GM12872 (cell line): Measurements from ENCODE around the gene STAB1.

Experiments used
- TF ChIP-seq, protein P1 (sequence below): IDR thresholded peaks from 3 replicates; pipeline ENCODE4 v1.5.1; 2011; ENCODE audit warnings: low read depth, mild to moderate bottlenecking, low read length, moderate library complexity; ENCODE audit not compliant: insufficient read depth

Gene STAB1

DNA sequence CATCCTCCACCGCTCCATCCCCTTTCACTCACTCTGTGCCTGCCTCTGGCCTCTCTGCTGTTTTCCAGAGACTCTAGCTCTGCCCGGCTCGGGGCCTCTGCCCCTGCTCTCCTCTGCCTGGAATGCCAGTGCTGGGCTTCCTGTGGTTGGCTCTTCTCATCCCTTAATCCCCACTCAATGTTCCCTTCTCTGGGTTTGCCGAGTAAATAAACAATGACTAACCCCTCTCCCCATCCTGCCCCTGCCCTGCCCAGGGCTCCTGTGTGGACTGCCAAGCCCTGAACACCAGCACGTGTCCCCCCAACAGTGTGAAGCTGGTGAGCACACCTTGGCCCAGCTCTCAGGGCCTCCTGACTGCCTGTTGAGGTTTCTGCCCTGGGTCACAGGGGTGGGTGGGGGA, 12.2 kb downstream of the STAB1 start:
- TF ChIP-seq, protein P1, sequence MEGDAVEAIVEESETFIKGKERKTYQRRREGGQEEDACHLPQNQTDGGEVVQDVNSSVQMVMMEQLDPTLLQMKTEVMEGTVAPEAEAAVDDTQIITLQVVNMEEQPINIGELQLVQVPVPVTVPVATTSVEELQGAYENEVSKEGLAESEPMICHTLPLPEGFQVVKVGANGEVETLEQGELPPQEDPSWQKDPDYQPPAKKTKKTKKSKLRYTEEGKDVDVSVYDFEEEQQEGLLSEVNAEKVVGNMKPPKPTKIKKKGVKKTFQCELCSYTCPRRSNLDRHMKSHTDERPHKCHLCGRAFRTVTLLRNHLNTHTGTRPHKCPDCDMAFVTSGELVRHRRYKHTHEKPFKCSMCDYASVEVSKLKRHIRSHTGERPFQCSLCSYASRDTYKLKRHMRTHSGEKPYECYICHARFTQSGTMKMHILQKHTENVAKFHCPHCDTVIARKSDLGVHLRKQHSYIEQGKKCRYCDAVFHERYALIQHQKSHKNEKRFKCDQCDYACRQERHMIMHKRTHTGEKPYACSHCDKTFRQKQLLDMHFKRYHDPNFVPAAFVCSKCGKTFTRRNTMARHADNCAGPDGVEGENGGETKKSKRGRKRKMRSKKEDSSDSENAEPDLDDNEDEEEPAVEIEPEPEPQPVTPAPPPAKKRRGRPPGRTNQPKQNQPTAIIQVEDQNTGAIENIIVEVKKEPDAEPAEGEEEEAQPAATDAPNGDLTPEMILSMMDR = no peak

DNA sequence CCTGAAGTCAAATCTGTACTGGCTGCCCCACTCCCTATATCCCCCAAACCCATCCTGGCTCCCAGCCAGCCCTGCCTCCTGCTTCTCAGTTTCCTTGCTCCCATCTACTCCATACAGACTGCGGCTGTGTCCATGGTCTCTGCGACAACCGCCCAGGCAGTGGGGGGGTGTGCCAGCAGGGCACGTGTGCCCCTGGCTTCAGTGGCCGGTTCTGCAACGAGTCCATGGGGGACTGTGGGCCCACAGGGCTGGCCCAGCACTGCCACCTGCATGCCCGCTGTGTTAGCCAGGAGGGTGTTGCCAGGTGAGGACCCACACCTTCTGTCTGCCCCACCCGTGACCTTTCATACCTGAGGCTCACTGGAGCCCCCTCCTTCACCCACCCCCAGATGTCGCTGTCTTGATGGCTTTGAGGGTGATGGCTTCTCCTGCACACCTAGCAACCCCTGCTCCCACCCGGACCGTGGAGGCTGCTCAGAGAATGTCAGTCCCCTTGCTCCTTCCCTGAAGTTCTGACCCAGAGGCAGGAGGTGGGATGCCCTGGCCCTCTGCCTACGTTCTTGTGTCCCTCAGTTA, 14.7 kb downstream of the STAB1 start:
- TF ChIP-seq, protein P1 = peak; percentile 19; the same call in 1 of the 3 replicates

DNA sequence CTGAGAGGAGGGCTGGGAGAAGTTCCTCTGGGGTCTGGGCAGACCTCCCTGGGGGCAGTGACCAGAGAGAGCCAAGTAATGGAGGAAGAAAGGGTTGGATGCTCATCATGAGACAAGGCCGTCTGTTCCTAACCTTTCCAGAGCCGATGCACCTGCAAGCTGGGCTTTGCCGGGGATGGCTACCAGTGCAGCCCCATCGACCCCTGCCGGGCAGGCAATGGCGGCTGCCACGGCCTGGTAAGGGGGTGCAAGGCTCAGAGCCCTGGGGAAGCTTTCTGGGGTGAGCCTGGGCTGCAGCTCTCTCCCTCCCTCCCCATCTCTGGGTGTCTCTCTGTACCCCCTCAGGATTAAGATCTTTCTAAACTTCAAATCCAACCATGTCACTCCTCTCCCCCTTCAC, 16.4 kb downstream of the STAB1 start:
- TF ChIP-seq, protein P1 = no peak

DNA sequence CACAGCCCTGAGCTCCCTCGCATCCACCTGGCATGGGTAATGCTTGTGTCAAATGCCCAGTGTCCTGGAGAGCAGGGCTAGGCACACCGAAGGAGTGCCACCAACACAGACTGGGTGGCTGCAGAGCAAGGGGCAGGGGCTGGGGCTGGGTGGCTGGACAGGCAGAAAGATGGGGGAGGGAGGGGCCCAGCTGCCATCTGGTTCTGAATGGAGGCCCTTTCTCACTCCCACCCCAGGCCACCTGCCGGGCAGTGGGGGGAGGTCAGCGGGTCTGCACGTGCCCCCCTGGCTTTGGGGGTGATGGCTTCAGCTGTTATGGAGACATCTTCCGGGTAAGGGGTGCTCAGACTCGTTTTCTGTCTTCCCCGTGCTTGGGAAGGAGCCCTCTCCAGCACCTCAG, 17.0 kb downstream of the STAB1 start:
- TF ChIP-seq, protein P1 = no peak

DNA sequence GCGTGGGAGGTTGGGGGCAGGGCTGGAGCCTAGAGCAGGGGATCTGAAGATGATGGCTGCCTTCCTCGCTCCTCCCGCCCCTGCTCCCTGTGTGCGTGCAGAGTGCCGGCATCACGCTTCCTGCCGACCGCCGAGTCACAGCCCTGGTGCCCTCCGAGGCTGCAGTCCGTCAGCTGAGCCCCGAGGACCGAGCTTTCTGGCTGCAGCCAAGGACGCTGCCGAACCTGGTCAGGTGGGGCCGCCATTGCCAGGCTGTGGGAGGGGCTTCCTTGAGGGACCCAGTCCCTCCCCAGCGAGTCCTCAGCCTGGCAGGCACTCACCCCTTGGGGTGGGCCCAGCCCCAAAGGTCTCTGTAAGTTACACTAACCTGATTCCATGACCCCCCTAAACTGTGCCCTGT, 17.6 kb downstream of the STAB1 start:
- TF ChIP-seq, protein P1 = no peak

DNA sequence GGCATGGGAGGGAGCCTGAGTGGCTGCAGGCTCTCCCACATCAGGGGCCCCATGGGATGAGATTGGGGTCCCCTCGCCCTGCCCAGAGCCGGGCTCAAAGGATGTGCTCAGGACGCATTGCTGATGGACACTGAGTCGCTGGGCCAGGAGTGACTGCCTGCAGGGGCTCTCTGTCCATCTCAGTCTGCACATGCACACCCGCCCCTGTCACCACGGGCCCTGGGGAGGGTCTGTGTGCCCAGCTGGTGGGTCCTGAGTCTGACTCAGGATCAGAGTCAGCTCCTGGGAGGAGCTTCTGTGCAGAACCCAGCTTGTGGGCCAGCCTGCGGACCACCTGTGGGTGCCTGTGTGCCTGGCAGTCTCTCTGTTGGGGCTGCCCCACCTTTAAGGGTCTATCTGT, 18.1 kb downstream of the STAB1 start:
- TF ChIP-seq, protein P1 = no peak

DNA sequence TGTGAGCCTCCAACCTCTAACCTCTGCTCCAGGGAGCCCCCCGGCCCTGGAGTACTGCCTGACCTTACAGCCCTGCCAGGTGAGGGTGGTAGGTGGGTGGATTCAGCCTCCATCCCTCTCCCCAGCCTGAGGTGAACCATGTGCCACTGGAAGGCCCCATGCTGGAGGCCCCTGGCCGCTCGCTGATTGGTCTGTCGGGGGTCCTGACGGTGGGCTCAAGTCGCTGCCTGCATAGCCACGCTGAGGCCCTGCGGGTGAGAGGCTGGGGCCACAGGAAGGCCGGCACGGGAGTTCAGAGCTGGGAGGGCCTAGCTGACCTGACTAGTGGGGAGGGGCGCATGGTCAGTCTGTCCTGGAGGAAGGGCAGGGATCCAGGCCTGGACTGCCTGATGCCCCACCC, 19.4 kb downstream of the STAB1 start:
- TF ChIP-seq, protein P1 = no peak

DNA sequence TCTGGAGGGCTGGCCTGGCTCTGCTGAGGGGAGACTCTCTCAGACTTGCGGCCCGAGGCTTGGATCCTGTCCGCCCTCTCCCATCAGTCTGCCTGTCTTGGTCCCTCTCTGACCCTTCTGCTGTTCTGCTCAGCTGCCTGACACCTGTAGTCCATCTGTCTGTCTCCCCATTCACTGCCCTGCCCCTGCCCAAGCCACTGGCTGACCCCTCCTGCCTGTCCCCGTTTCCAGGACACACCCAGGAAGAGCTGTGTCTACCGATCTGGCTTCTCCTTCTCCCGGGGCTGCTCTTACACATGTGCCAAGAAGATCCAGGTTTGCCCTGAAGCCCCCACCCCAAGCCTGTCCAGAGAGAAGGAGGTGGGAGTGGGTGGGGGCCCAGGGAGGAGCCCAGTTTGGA, 20.1 kb downstream of the STAB1 start:
- TF ChIP-seq, protein P1 = no peak
